Frontal cortex (tissue), 4 donors: ENCODE data around the gene SHISA8. TPM values are rescaled to one million over a fixed set of nuclear protein-coding genes. Genes with fewer than 3 reads are reported as not detected.

ENCODE experiments used
- DNase-seq, 2 donors: peaks; one replicate each; pipeline ENCODE4 v3.0.0; 2012; ENCODE audit warnings: low spot score in 2 of 2
- FAIRE-seq: peaks from 2 replicates; lab custom pipeline; 2012; peaks lifted over from hg19 to GRCh38; lab: Jason Lieb, UNC
- total RNA-seq: library from RNA; depleted of rRNA; stranded (reverse); fragments of >200 nt; gene quantifications from one replicate; pipeline ENCODE4 v1.2.3, GENCODE V29; 2014
- donor health status: control.
- donor health status: control.
- donor health status: control.

Gene SHISA8
- total RNA-seq, 1 donor from 2014 or later, result not detected

DNA sequence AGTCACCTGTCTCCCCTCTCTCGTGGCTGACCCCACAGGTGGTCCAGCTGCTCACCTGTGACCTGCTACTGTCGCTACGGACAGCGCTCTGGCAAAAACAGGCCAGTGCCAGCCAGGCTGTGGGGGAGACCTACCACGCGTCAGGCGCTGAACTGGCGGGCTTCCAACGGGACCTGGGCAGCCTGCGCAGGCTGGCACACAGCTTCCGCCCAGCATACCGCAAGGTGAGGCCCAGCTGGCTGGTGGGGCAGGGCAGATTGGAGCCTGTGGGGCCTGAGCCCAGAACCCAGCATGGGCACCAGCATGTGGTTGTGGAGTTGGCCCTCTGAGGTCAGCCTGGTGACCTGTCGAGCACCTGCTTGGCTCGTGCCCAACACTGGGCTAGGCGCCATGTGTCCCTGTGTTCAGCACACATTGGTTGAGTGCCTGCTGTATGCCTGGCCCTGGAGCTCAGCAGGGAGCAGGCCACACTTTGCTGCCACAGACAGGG is 11.9 kb downstream of the SHISA8 start:
- FAIRE-seq, result no peak
- DNase-seq, result no peak

DNA sequence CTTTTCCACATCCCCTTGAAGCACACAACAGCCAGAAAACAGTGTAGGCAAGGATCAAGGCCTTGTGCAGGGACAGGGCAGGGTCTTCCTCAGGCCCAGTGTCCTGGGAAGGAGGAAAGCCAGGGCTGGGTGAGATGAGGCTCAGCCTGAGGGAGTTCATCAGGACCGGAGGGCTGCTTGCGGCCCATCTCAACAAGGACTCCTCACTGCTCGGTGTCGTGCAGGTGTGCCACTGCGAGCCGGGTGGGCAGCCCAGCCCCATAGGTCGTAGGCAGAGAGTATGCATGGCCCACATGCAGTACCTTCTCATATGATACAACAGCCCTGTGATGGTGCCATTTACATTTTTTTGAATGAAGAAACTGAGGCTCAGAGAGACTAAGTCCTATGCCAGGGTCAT is 12.9 kb downstream of the SHISA8 start:
- DNase-seq (no peak), FAIRE-seq (no peak)

DNA sequence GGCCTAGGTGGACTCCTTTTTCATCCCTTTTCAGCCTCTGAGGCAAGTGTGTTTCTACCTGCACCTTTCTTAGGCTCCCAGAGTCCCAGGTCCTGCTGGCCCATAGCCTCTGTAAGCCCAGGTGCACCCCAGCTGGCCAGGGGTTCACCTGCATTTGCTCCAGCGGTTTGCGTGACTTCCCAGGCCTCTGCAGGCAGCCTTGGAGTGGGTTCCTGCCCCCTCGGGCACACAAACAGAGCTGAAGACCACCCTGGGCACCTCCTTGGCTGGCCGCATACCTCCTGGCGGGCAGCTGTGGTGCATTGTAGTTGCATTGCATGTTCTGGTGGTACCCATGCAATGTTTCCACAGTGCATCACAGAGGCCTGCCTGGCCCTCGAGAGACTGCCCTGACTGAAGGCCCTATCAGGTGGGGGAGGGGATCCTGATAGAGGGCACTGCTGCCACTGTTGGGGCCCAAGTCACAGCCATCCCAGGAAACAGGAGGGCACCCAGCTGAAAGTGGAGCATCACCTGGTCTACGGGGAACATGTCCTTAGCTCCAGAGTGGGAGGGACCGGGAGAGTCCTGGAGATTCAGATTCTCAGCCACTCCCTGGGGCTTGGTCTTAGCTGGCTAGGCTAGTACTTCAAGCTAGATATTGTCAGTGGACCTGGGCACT is 14.1 kb downstream of the SHISA8 start:
- no peak for FAIRE-seq
- DNase-seq, result no peak

DNA sequence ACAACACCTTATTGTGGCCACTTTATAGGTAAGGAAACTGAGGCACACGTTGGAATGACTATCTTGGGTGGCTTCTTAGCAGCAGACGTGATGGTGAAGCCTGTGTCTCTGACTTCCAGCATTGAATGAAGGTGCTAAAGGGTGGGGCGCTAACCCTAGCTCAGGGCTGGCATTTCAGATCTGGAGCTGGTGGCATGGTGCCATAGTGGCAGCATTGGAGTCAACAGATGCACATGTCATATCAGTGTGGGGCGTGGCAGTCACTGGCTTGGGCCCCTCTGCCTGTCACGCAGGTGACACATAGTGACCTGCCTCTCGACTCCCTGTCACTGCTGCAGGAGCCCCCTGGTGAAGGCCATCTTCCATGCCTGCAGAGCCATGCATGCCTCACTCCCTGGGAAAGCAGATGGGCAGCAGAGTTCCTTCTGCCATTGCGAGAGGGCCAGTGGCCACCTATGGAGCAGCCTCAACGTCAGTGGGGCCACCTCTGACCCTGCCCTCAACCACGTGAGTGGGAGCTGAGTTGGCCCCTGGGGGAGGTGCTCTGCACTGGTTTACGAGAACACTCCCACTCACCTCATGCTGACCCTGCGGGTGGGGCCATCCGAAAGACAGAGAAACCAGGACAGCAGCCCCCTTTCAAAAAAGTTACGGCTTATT is 14.8 kb downstream of the SHISA8 start:
- FAIRE-seq, result no peak
- no peak for DNase-seq

DNA sequence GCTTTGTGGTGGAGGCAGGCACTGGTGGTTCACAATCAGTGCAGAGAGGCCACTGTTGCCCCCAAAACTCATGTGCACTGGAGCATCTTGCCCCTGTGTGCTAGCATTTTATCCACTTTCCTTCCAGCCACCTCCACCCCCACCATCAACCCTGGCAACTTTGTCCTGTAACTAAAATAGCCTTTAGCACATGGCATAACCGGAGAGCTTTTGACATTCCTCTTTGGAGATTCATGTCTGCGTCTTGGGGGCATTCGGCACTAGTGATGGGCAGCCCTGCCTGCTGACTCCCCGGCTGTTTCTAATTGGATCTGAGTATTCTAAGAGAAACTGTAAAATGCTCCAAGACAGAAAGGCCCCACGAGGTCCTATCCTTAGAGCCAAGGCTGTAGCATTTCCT is 15.8 kb downstream of the SHISA8 start:
- DNase-seq (no peak), FAIRE-seq (no peak)

DNA sequence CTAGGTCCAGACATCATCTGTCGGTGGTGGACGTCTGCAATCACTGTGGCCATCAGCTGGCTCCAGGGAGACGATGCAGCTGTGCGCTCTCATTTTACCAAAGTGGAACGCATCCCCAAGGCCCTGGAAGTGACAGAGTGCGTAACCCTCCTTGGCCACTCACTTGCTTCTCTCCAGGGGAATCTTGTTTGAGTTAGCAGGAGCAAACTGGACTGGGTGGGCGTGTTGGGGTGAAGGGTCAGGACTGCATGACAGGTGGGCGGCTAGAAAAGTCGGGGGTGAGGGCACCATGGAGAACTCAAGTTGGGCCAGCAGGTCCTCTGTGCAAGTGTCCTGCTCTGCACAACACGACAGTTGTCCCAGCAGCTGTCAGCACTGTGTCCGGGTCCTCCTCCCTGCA is 16.2 kb downstream of the SHISA8 start:
- no peak for DNase-seq
- no peak for FAIRE-seq

DNA sequence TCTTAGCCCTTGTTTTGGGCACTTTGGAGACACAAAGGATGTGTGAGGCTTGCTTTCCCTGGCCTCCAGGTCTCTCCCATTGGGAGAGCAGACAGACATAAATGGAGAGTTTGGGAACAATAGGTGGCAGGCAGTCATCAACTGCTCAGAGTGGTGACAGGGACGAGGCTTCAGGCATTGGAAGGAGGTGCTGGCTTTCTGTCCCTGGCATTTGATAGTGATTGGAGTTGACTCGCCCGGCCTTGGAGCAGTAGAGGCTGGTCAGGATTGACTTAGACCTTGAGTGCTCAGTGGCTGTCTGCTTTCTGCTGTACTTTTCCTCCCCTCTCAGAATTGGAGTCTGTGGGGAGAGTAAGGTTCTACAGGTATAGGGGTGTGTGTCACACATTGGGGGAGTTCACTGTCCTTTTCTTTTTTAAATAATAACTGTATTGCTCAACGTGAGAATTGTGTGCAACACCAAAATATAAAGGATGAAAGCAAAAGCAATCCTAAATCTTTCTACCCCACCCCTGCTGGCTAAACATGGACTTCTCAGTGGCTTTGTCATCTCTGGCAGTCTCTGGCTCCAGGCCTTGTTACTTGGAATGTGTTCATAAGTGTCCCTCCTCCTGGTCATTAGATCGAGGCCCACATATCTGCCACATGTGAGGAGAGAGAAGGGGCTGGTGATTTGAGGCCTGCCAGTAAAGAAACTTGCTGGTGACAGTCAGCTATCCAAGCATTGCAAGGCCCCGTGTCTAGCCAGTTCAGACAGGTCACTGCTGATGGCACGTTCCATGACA is 21.1 kb downstream of the SHISA8 start:
- DNase-seq (no peak), FAIRE-seq (no peak)

DNA sequence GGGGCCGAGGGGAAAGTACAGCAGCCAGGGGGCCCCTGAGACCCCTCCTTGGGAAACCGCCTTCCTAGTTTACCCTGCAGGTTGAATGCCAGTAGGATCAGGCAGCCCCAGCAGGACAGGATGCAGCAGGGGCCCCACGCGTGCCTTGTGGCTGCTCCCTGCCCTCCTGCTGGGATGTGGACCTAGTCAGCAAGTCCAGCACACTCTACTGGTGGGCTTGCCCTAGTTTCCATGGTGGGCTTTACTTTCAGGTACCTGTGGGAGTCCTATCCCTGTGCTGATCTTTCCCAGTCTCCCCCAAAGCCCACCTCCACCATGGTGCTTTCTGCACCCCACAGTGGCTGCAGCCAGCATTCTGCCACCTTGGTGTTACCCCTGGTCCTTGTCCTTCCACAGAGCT is 22.2 kb downstream of the SHISA8 start:
- DNase-seq (no peak), FAIRE-seq (no peak)

DNA sequence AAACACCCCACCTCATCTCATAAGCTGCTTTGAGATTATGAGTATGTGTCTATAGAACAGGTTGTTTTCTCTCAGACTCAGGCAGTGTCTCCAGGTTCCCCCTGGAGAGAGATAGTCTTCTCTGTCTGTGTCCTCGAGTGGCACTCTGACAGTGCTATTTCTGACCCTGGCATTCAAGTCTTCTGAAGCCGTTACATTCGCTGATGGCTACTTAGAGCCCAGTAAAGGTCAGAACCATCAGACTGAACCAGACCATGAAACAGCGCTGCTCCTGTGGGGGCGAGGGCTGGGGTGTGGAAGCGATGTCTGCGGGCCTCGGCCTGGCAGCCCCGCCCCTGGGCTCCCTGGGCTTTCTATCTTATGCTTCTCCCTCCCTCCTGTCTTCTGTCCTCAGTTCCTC is 23.5 kb downstream of the SHISA8 start:
- FAIRE-seq (no peak), DNase-seq (no peak)

DNA sequence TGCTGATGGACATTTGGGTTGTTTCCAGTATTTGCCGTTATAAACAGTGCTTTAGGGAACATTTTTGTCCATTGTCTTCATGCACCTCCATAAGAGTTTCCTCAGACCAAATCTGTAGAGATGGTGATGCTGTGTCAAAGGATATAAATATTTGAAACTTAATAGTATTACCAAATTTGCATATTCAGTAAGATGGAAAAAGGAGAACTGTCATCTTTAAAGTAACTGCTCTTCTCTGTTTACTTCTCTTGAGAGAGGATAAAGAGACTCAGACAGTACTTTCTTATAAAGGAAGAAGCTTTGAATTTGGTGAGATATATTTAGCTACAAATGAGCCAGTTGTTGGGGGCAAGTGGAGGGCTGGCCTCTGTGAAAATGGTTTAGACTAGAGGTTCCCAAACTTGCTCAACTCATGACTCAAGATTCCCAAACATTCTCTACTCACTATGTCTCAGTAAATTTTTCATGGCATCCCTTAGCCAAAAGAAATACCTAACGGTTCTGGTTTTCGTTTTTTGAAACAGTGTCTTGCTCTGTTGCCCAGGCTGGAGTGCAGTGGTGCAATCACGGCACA is 26.2 kb downstream of the SHISA8 start:
- no peak for DNase-seq

DNA sequence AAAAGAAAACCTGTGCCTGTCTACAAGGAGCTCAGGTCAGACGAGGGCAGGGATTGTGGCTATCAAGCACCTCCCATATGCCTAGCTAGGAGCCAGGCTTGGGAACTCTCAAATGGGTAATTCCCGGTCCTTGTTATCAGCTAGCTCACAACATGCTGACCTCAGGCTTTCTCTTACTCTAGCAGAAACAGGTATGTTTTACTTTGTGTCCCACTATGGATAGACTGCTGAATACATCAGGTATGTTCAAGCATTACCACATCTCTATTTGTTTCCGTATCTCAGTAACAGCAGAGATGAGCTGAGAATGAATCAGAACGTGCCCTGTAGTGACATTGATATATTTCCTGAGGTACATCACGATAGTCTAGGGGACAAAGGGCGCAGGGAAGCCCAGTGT is 29.4 kb downstream of the SHISA8 start:
- no peak for FAIRE-seq
- DNase-seq, result no peak

More for the DNA sequence above, 26.2 kb downstream of the SHISA8 start:
- FAIRE-seq, result no peak

DNA sequence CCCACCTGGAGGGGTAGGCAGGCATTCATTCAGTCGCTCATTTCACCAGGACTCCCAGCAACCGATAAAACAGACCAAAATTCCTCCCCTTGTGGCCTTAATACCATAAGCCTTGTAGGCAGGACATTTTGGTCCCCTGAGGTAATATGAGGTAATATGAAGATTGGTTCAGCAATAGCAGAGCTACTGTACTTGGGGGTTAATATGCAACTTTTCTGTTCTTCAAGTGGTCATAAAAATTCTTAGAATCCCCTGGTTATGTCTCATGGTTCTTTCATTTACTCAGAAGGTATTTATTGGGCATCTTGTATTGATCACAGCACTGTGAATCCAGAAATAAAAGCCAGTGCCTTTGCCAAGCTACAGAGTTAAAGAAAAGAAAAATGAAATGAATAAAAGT is 29.8 kb downstream of the SHISA8 start:
- FAIRE-seq (no peak), DNase-seq (no peak)

DNA sequence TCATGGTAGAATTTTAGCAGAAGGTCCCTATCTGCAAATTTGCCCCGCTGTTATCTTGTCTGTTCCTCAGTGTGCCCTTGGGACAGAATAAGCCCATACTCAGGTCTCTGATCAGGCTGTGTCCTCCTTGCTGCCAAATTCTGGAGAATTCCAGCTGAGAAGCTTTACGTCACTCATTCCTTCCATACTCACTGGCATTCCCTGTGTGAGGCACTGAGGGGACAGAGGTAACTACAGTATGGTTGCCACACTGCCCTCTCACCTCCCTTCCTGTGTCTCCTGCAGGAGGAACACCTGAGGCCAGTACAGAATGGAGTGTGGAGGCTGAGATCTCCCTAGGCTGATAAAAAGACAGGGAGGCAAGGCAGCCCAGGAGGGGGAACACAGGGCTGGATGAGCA is 31.5 kb downstream of the SHISA8 start:
- FAIRE-seq (no peak), DNase-seq (no peak)

DNA sequence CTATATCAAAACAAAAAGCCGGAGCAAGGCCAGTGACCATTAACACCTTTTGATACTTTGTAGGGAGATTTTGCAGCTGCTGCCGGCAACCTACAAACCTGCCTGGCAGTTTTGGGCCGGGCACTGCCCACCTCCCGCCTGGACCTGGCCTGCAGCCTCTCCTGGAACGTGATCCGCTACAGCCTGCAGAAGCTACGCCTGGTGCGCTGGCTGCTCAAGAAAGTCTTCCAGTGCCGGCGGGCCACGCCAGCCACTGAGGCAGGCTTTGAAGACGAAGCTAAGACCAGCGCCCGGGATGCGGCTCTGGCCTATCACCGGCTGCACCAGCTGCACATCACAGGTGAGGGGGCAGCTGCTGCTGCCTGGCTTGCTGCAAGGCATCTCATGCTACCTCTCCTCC is 34.2 kb downstream of the SHISA8 start:
- FAIRE-seq, result no peak

DNA sequence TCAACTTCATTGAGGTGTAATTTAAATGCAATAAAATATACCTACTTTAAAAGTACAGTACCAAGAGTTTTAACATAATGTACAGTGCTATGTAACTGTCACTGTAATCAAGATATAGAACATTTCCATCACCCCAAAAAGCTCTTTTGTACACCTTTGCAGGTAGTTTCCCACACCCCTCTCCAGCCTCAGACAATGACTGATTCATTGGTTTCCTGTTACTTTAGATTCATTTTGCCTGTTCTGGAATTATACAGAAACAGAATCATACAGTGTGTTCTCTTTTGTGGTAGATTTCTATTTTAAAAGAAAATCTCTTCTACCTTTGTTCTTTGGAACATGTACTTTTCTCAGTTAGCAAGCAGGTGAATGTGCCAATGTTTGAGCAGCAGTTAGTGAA is 38.2 kb downstream of the SHISA8 start:
- no peak for DNase-seq
- no peak for FAIRE-seq

More for the DNA sequence above, 34.2 kb downstream of the SHISA8 start:
- DNase-seq, result no peak

DNA sequence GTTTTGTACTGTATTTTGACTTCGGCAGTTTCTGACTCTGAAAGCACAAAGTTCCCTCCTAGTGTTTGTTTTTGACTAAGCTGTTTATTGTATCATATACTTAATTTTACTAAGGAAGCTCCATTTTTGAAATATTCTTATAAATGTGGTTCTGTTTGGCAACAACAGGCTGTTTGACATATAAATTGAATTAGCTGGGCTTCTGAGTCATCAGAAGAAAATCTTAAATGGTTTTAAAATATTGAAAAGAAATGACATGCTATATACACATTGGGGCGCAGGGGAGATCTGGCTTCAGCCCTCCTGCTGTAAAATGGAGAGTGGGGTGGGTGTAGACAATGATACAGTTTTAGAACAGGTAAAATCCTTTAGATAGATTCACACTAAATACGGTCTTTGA is 38.6 kb downstream of the SHISA8 start:
- FAIRE-seq (no peak), DNase-seq (no peak)

DNA sequence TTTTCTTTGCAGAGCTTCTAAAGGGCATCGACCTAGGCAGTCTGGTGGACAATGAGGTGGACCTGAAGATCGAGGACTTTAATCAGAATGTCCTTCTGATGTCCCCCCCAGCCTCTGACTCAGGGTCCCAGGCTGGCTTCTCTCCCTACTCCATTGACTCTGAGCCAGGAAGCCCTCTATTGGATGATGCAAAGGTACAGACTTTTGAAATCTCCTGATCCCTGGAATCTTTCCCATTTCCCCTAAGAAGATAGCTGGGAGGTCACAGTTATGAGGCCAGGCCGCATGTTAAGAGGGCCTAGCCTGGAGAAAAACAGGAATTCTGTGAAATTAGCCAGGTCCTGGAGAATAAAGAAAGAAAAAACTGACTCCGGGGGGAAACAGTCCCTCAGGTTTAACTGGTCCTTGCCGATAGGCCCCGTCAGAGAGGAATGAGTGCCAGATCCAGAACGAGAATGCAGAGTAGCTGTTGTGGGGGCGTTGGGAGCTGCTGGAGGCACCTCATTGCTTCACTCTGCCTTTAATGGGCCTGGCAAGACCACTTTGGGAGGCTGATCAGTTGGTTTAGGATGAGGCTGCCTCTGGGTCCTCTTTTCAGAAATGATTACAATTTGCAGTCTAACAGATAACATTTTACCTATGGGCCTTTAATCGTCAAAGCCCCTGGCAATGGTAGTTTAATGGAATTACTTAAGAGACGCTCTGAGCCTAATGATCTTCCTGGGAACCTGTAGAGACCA is 39.2 kb downstream of the SHISA8 start:
- no peak for FAIRE-seq
- no peak for DNase-seq

DNA sequence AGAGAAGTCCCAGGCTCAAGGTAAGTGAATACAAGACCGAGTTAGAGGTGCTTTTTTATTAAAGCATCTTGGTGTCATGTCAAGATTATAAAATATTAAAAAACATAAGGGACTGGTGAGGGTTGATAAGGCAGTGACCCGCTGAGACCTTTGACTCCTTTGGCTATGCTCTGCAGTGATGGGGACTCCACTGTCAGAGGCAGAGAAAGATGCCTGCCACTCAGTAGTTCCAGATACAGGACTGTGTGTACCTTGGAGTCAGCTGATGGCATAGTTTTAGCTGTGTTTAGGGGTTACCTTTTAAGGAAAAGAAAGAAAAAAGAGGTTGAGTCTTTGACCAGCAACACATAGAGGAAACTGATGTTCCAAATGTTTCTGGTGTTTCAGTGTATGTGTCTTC is 40.8 kb downstream of the SHISA8 start:
- DNase-seq (no peak), FAIRE-seq (no peak)

DNA sequence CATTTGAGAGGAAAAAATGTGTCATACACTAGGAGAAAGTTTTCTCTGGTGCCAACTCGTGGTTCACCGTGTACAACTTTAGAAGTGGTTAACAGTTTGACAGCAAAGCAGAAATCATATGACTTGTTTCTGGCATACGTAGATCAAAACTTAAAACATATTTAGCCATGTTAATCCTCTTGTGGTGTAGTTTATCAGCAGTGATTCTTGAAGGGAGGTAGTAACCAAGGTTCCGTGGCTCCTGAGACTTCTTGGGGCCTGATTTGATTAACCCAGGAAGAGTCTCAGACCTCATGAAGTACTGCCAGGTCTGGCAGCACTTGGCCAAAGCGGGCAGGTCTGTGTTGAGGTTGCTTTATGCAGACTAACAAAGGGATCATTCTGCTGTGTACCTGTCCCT is 41.5 kb downstream of the SHISA8 start:
- FAIRE-seq (no peak), DNase-seq (no peak)

DNA sequence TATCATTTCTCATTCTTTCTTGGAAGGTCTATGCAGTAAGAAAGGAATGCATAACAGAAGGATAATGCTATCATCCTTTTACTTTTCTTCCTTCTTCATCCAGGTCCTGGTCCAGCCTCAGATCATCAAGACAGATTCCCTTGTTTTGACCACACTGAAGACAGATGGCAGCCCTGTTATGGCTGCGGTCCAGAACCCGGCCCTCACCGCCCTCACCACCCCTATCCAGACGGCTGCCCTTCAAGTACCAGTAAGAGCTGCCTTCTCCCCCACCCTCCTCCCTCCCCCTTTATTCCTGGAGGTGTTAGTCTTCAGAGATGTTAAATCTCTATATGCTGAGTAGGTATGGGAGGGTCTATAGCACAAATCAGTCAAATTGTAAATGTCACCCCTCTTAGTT is 44.1 kb downstream of the SHISA8 start:
- DNase-seq (no peak), FAIRE-seq (no peak)
